HEK293 (cell line): ENCODE measurements around the gene TSPAN9.

Experiments used
- GLI4 ChIP-seq: fragments of 450-650 bp; formaldehyde crosslinking; IDR thresholded peaks from 2 replicates; pipeline ENCODE4 v1.5.1; 2016; ENCODE audit warnings: missing biosample characterization, missing genetic modification characterization
- HOXD13 ChIP-seq: sonication (generic); formaldehyde crosslinking; IDR thresholded peaks from 2 replicates; pipeline ENCODE4 v1.8.0; 2022; ENCODE audit warnings: missing genetic modification reagents, borderline replicate concordance
- PRDM6 ChIP-seq: fragments of 450-650 bp; formaldehyde crosslinking; IDR thresholded peaks from 2 replicates; pipeline ENCODE4 v1.5.1; 2017; ENCODE audit warnings: missing biosample characterization, missing genetic modification characterization
- REST ChIP-seq: fragments of 450-650 bp; formaldehyde crosslinking; IDR thresholded peaks from 2 replicates; pipeline ENCODE4 v1.5.1; 2016; ENCODE audit warnings: missing biosample characterization, missing genetic modification characterization
- TRIM28 ChIP-seq: IDR thresholded peaks from 2 replicates; pipeline ENCODE4 v1.6.1; 2011; ENCODE audit warnings: low read length, control low read depth, borderline replicate concordance
- ZBTB44 ChIP-seq: fragments of 450-650 bp; IDR thresholded peaks from 2 replicates; pipeline ENCODE4 v1.5.1; 2018; ENCODE audit warnings: missing biosample characterization, mild to moderate bottlenecking, missing genetic modification characterization
- ZNF148 ChIP-seq: fragments of 450-650 bp; formaldehyde crosslinking; IDR thresholded peaks from 2 replicates; pipeline ENCODE4 v1.5.0; 2017; ENCODE audit warnings: missing biosample characterization, missing genetic modification characterization, borderline replicate concordance
- ZNF623 ChIP-seq: fragments of 450-650 bp; formaldehyde crosslinking; IDR thresholded peaks from 2 replicates; pipeline ENCODE4 v1.5.1; 2016; ENCODE audit warnings: missing biosample characterization, missing genetic modification characterization
- ZNF639 ChIP-seq: fragments of 450-650 bp; formaldehyde crosslinking; IDR thresholded peaks from 2 replicates; pipeline ENCODE4 v1.5.1; 2016; ENCODE audit warnings: missing biosample characterization, missing genetic modification characterization
- TF ChIP-seq, protein P1 (sequence below): fragments of 450-650 bp; formaldehyde crosslinking; IDR thresholded peaks from 2 replicates; pipeline ENCODE4 v1.5.1; 2016; ENCODE audit warnings: missing biosample characterization, missing genetic modification characterization
- TF ChIP-seq, protein P2 (sequence below): fragments of 450-650 bp; formaldehyde crosslinking; optimal IDR thresholded peaks from 2 replicates; pipeline ENCODE3; 2016; ENCODE audit warnings: missing biosample characterization, mild to moderate bottlenecking, missing genetic modification characterization
- TF ChIP-seq, protein P3 (sequence below): fragments of 450-650 bp; formaldehyde crosslinking; IDR thresholded peaks from 2 replicates; pipeline ENCODE4 v1.5.1; 2016; ENCODE audit warnings: missing biosample characterization, missing genetic modification characterization

DNA sequence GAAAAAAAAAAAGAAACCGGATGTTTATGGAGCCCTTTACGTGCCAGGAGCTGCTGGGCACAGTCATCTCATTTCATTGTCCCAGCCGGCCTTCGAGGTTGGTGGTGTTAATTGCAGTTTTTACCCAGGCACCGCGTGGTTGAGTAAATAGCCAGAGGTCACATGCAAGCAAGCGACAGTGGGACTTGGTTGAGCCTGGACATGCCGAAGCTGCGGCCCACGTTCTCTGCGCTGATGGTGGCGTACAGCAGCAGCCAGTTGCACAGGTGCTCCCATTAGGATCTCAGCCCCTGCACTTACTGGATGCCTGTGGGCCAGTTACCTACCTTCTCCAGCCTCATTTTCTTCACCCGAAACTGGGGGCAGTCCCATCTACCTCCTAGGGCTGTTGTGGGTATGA is 54.0 kb downstream of the TSPAN9 start:
- no peak for TF ChIP-seq GLI4 (tag by site-specific recombination)
- TF ChIP-seq ZNF148 (tag by site-specific recombination): no peak
- TF ChIP-seq REST (tag by site-specific recombination): no peak
- TF ChIP-seq, protein P1, sequence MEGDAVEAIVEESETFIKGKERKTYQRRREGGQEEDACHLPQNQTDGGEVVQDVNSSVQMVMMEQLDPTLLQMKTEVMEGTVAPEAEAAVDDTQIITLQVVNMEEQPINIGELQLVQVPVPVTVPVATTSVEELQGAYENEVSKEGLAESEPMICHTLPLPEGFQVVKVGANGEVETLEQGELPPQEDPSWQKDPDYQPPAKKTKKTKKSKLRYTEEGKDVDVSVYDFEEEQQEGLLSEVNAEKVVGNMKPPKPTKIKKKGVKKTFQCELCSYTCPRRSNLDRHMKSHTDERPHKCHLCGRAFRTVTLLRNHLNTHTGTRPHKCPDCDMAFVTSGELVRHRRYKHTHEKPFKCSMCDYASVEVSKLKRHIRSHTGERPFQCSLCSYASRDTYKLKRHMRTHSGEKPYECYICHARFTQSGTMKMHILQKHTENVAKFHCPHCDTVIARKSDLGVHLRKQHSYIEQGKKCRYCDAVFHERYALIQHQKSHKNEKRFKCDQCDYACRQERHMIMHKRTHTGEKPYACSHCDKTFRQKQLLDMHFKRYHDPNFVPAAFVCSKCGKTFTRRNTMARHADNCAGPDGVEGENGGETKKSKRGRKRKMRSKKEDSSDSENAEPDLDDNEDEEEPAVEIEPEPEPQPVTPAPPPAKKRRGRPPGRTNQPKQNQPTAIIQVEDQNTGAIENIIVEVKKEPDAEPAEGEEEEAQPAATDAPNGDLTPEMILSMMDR (tag by site-specific recombination): no peak
- no peak for TF ChIP-seq ZNF639 (tag by site-specific recombination)
- TF ChIP-seq, protein P2, sequence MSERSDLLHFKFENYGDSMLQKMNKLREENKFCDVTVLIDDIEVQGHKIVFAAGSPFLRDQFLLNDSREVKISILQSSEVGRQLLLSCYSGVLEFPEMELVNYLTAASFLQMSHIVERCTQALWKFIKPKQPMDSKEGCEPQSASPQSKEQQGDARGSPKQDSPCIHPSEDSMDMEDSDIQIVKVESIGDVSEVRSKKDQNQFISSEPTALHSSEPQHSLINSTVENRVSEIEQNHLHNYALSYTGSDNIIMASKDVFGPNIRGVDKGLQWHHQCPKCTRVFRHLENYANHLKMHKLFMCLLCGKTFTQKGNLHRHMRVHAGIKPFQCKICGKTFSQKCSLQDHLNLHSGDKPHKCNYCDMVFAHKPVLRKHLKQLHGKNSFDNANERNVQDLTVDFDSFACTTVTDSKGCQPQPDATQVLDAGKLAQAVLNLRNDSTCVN (tag by site-specific recombination): no peak
- TF ChIP-seq HOXD13 (CRISPR knock-in tag): no peak
- TF ChIP-seq, protein P3, sequence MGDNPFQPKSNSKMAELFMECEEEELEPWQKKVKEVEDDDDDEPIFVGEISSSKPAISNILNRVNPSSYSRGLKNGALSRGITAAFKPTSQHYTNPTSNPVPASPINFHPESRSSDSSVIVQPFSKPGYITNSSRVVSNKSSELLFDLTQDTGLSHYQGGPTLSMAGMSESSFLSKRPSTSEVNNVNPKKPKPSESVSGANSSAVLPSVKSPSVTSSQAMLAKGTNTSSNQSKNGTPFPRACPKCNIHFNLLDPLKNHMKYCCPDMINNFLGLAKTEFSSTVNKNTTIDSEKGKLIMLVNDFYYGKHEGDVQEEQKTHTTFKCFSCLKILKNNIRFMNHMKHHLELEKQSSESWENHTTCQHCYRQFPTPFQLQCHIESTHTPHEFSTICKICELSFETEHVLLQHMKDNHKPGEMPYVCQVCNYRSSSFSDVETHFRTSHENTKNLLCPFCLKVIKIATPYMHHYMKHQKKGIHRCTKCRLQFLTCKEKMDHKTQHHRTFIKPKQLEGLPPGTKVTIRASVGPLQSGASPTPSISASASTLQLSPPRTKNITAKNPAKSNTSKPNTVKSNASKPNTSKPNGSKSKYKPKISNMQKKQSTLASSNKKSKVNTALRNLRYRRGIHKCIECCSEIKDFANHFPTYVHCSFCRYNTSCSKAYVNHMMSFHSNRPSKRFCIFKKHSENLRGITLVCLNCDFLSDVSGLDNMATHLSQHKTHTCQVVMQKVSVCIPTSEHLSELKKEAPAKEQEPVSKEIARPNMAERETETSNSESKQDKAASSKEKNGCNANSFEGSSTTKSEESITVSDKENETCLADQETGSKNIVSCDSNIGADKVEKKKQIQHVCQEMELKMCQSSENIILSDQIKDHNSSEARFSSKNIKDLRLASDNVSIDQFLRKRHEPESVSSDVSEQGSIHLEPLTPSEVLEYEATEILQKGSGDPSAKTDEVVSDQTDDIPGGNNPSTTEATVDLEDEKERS (tag by site-specific recombination): no peak
- TF ChIP-seq ZBTB44 (tag by site-specific recombination): no peak
- no peak for TF ChIP-seq PRDM6 (tag by site-specific recombination)
- no peak for TF ChIP-seq ZNF623
- TF ChIP-seq TRIM28: no peak
